Neuronal stem cell (in vitro differentiated cells): ENCODE measurements around the gene TLE7.

Experiments
- DNase-seq: peaks from one replicate; pipeline ENCODE4 v3.0.0-alpha.2; 2013; ENCODE audit warnings: low spot score
- H2AFZ ChIP-seq: one replicate; pipeline ENCODE4 v1.6.1; 2013; ENCODE audit warnings: mild to moderate bottlenecking, low read length, inconsistent platforms
- H2AK5ac ChIP-seq: 2 replicates; pipeline ENCODE4 v1.6.1; 2013; ENCODE audit warnings: low read depth, mild to moderate bottlenecking, inconsistent platforms, low read length, moderate library complexity, mixed read lengths
- H2BK120ac ChIP-seq: 2 replicates; pipeline ENCODE4 v1.6.1; 2013; ENCODE audit warnings: low read depth, mild to moderate bottlenecking, inconsistent platforms, low read length, moderate library complexity, mixed read lengths
- H2BK12ac ChIP-seq: one replicate; pipeline ENCODE4 v1.6.1; 2013; ENCODE audit warnings: low read length, inconsistent platforms
- H2BK15ac ChIP-seq: 2 replicates; pipeline ENCODE4 v1.6.1; 2013; ENCODE audit warnings: mild to moderate bottlenecking, low read length, inconsistent platforms, mixed read lengths
- H2BK5ac ChIP-seq: one replicate; pipeline ENCODE4 v1.6.1; 2013; ENCODE audit warnings: inconsistent platforms, mild to moderate bottlenecking, low read length, moderate library complexity
- H3K14ac ChIP-seq: one replicate; pipeline ENCODE4 v1.6.1; 2013; ENCODE audit warnings: low read length, inconsistent platforms
- H3K18ac ChIP-seq: 2 replicates; pipeline ENCODE4 v1.6.1; 2013; ENCODE audit warnings: low read length, inconsistent platforms
- H3K23ac ChIP-seq: 2 replicates; pipeline ENCODE4 v1.6.1; 2013; ENCODE audit warnings: low read depth, mild to moderate bottlenecking, mixed read lengths, low read length, inconsistent platforms; ENCODE audit not compliant: poor library complexity
- H3K27ac ChIP-seq: replicated peaks from 3 replicates; pipeline ENCODE4 v1.5.1; 2013; ENCODE audit warnings: low read length, inconsistent platforms
- H3K27me3 ChIP-seq, 3 experiments: 2 replicates each; pipeline ENCODE4 v1.6.1; 2013; ENCODE audit warnings: low read length in 3 of 3, mild to moderate bottlenecking in 2 of 3, inconsistent platforms in 1 of 3, low read depth in 1 of 3, mixed read lengths in 1 of 3, moderate library complexity in 1 of 3; ENCODE audit not compliant: control insufficient read depth in 3 of 3, insufficient read depth in 3 of 3
- H3K36me3 ChIP-seq, 2 donors: replicated peaks in 1 of 2; 2 replicates each; pipeline ENCODE4 v1.6.1; 2013; ENCODE audit warnings: low read length in 2 of 2; ENCODE audit not compliant: control insufficient read depth in 2 of 2, insufficient read depth in 2 of 2
- H3K4ac ChIP-seq: 2 replicates; pipeline ENCODE4 v1.6.1; 2013; ENCODE audit warnings: inconsistent platforms, mild to moderate bottlenecking, low read length, moderate library complexity
- H3K4me1 ChIP-seq, 2 donors: 1 replicate in 1 of 2; 2 replicates in 1 of 2; pipeline ENCODE4 v1.6.1; 2013; ENCODE audit warnings: low read length in 2 of 2, low read depth in 1 of 2; ENCODE audit not compliant: control insufficient read depth in 2 of 2, insufficient read depth in 1 of 2
- H3K4me2 ChIP-seq: one replicate; pipeline ENCODE4 v1.6.1; 2013; ENCODE audit warnings: mild to moderate bottlenecking, low read length, inconsistent platforms; ENCODE audit not compliant: insufficient read depth, poor library complexity, severe bottlenecking
- H3K4me3 ChIP-seq, 2 donors: 2 replicates each; pipeline ENCODE4 v1.5.1; 2013; ENCODE audit warnings: low read length in 2 of 2, mild to moderate bottlenecking in 2 of 2, inconsistent platforms in 1 of 2, moderate library complexity in 1 of 2
- H3K79me1 ChIP-seq: one replicate; pipeline ENCODE4 v1.6.1; 2013; ENCODE audit warnings: low read depth, mild to moderate bottlenecking, inconsistent platforms, low read length, moderate library complexity
- H3K9ac ChIP-seq: one replicate; pipeline ENCODE4 v1.6.1; 2013; ENCODE audit warnings: mild to moderate bottlenecking, low read depth, low read length, inconsistent platforms; ENCODE audit not compliant: poor library complexity
- H3K9me3 ChIP-seq, 2 donors: replicated peaks in 1 of 2; 2 replicates each; pipeline versions ENCODE3 to v1.6.1; 2013; ENCODE audit warnings: low read length in 2 of 2, mild to moderate bottlenecking in 2 of 2, inconsistent platforms in 1 of 2, low read depth in 1 of 2, mixed read lengths in 1 of 2, moderate library complexity in 1 of 2; ENCODE audit not compliant: control insufficient read depth in 2 of 2, insufficient read depth in 1 of 2
- H4K8ac ChIP-seq: one replicate; pipeline ENCODE4 v1.6.1; 2013; ENCODE audit warnings: low read depth, mild to moderate bottlenecking, inconsistent platforms, low read length, moderate library complexity
- H4K91ac ChIP-seq: one replicate; pipeline ENCODE4 v1.6.1; 2013; ENCODE audit warnings: low read length, low read depth, mild to moderate bottlenecking, inconsistent platforms; ENCODE audit not compliant: poor library complexity
- WGBS, 2 donors: extraction: QIAGEN DNeasy Blood & Tissue Kit; methylation state at CpG; one replicate each; pipeline ENCODE4 v1.1.7; 2013; ENCODE audit warnings: missing lambda C conversion rate in 2 of 2, mixed read lengths in 1 of 2; ENCODE audit not compliant: insufficient read length in 2 of 2, insufficient replicate concordance in 1 of 2; ENCODE audit errors: extremely low coverage in 2 of 2; 5-methylcytosine and 5-hydroxymethylcytosine counted together

The TLE7 gene

DNA sequence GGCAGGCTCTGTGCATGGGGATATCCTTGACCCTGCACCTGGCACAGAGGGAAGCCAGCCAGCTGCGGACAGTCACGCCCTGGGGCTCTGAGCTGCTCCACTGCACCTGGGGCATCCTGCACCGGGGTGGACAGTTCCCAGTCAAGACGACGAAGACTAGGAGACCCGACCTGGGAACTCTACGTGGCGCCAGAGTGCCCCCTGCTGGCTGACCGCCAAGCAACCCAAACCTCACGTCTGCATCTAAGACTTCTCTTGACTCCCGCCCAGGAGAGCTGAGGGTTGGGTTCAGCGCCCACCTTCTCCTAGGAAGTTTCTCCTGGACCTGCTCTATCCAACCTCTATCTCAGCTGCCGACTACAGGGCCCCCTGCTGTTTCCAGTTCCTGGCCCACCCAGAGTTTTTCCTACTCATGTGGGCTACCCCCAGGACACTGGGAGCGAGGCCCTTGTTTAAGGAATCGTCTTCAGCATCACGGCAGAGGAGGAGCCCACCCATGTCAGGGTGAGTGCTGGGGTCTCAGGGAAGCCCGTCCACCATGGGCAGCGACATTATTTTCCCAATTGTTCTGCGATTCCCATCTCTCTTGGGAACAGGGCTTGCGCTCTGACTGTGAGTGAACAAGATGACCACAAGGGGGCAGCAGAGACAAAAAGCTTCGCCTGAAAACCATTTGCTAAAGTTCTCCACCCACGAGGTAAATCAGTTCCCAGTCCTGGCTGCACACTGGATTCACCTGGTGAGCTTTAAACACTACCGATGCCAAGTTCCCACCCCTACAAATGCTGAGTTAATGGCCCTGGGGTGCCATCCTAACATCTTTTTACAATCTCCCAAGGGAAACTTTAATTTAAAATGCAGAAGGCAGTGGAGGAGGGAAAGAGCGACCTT is 29.3 kb downstream of the TLE7 start:
- peak; percentile 84 for DNase-seq
- Histone ChIP-seq H3K79me1 (no peaks in the 10 kb centered on the region), H3K27ac (no peak overlapping the region), H3K27me3 (peaks cover 0 to 20% (median 0%) of the 10 kb centered on the region in 3 experiments), H2AK5ac (no peak overlapping the region), H3K4me2 (peak overlapping the region; percentile 66), H3K4me1 (peaks cover 0 to 3% of the 10 kb centered on the region in 2 donors), H3K9me3 (no peaks in the 10 kb centered on the region), H2BK12ac (no peak overlapping the region), H4K8ac (no peak overlapping the region), H2BK15ac (no peak overlapping the region), H3K23ac (no peak overlapping the region), H3K9ac (peak overlapping the region; percentile 35), H4K91ac (no peak overlapping the region), H3K18ac (no peak overlapping the region), H3K36me3 (no peaks in the 10 kb centered on the region), H3K4me3 (peak overlapping the region; percentile 19 to 74), H2AFZ (peak overlapping the region; percentile 81), H3K4ac (no peak overlapping the region), H2BK5ac (no peak overlapping the region), H3K14ac (no peak overlapping the region), H2BK120ac (no peak overlapping the region)
- no CpG with 5 or more reads among the region's 24 CpGs for WGBS, 2 donors

DNA sequence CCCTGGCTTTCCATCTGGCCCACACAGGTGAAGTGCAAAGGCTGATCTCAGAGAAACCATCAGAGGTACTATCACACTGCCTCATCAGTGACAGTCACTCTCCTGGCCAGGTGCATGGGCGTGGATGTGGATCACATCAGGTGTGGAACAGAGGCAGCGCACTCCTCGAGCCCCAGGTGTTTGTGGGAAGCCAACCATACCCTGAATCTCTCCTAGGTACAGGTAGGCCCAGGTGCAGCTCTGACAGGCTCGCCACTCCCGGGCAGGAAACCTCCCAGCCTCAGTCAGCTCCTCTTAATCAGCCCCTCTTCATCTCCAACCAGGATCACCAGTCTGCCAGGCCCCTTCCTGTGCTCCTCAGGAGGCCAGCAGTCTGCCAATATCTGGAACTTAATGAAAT is 31.7 kb downstream of the TLE7 start:
- no peak overlapping the region for H4K8ac ChIP-seq
- no peak overlapping the region for H3K23ac ChIP-seq
- no peak overlapping the region for H2AK5ac ChIP-seq
- H3K27ac ChIP-seq, result no peak overlapping the region
- peaks cover 0 to 3% of the 10 kb centered on the region in 2 donors for H3K4me1 ChIP-seq
- H2BK12ac ChIP-seq, result no peak overlapping the region
- no peak overlapping the region for H2BK120ac ChIP-seq
- H2AFZ ChIP-seq, result no peak overlapping the region
- H3K4me2 ChIP-seq, result no peak overlapping the region
- no peaks in the 10 kb centered on the region for H3K9me3 ChIP-seq
- WGBS, 2 donors, result no CpG with 5 or more reads among the region's 5 CpGs
- no peak overlapping the region for H3K4ac ChIP-seq
- H3K27me3 ChIP-seq, result peaks cover 0 to 27% (median 0%) of the 10 kb centered on the region in 3 experiments
- no peak overlapping the region for H2BK15ac ChIP-seq
- no peak overlapping the region for H2BK5ac ChIP-seq
- H3K79me1 ChIP-seq, result no peaks in the 10 kb centered on the region
- no peak overlapping the region for H3K9ac ChIP-seq
- no peak overlapping the region for H3K4me3 ChIP-seq
- no peak overlapping the region for H3K14ac ChIP-seq
- no peak for DNase-seq
- H3K18ac ChIP-seq, result peak overlapping the region; percentile 41
- H4K91ac ChIP-seq, result no peak overlapping the region
- no peaks in the 10 kb centered on the region for H3K36me3 ChIP-seq

DNA sequence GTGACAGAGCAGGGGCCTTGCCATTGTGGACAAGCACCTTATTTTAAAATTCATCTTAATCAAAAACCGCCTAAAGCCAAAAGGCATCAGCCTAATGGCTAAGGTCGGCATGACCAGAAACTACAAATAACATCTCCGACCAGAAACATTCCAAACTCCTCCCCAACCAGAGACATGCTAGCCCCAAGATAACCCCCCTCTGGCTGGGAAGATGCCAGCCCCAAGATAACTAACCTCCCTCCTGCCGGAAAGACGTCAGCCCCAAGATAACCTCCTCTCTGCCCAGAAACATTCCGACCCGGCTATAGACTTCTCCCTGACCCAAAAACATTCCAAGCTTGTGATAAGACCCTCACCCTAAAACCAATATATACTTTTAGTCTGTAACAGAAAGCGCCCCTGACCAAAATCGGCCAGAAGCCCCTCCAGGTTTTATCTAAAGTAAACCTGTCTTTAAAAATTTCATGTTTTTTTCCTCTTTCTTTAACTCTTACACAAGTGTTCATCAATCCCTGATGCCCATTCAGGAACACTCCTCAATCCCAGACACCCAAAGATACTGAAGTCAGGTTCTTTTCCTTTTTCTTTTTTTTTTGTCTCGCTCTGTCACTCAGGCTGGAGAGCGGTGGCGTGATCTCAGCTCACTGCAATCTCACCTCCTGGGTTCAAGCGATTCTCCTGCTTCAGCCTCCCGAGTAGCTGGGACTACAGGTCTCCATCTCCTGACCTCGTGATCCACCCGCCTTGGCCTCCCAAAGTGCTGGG is 32.7 kb downstream of the TLE7 start:
- H2AFZ ChIP-seq, result no peak overlapping the region
- no peak overlapping the region for H2BK12ac ChIP-seq
- no peak overlapping the region for H3K4me3 ChIP-seq
- DNase-seq, result no peak
- H3K4me2 ChIP-seq, result no peak overlapping the region
- H3K36me3 ChIP-seq, result no peaks in the 10 kb centered on the region
- H3K4ac ChIP-seq, result no peak overlapping the region
- H3K14ac ChIP-seq, result no peak overlapping the region
- H2BK15ac ChIP-seq, result no peak overlapping the region
- H3K27ac ChIP-seq, result no peak overlapping the region
- H4K91ac ChIP-seq, result no peak overlapping the region
- H2BK120ac ChIP-seq, result no peak overlapping the region
- peaks cover 0 to 27% (median 0%) of the 10 kb centered on the region in 3 experiments for H3K27me3 ChIP-seq
- no peak overlapping the region for H3K9ac ChIP-seq
- peaks cover 4 to 9% of the 10 kb centered on the region in 2 donors for H3K9me3 ChIP-seq
- no peak overlapping the region for H4K8ac ChIP-seq
- H3K4me1 ChIP-seq, result peaks cover 0 to 3% of the 10 kb centered on the region in 2 donors
- no peaks in the 10 kb centered on the region for H3K79me1 ChIP-seq
- H2AK5ac ChIP-seq, result no peak overlapping the region
- H3K18ac ChIP-seq, result no peak overlapping the region
- WGBS, 2 donors, result no CpG with 5 or more reads among the region's 16 CpGs
- no peak overlapping the region for H2BK5ac ChIP-seq
- H3K23ac ChIP-seq, result no peak overlapping the region

GRCh38 chr16:71408536-71408935 is 33.3 kb downstream of the TLE7 start:
- no peak overlapping the region for H4K8ac ChIP-seq
- no peak for DNase-seq
- no peaks in the 10 kb centered on the region for H3K36me3 ChIP-seq
- no peak overlapping the region for H3K9ac ChIP-seq
- WGBS, 2 donors, result no CpG with 5 or more reads among the region's 3 CpGs
- no peak overlapping the region for H3K4ac ChIP-seq
- H2AK5ac ChIP-seq, result no peak overlapping the region
- no peaks in the 10 kb centered on the region for H3K79me1 ChIP-seq
- peaks cover 0 to 3% of the 10 kb centered on the region in 2 donors for H3K4me1 ChIP-seq
- H3K27ac ChIP-seq, result no peak overlapping the region
- no peak overlapping the region for H2AFZ ChIP-seq
- H3K4me2 ChIP-seq, result no peak overlapping the region
- no peak overlapping the region for H4K91ac ChIP-seq
- H2BK12ac ChIP-seq, result no peak overlapping the region
- peaks cover 0 to 27% (median 0%) of the 10 kb centered on the region in 3 experiments for H3K27me3 ChIP-seq
- no peak overlapping the region for H3K23ac ChIP-seq
- no peak overlapping the region for H3K4me3 ChIP-seq
- no peak overlapping the region for H3K14ac ChIP-seq
- H3K9me3 ChIP-seq, result peaks cover 4 to 13% of the 10 kb centered on the region in 2 donors
- H2BK120ac ChIP-seq, result no peak overlapping the region
- no peak overlapping the region for H3K18ac ChIP-seq
- no peak overlapping the region for H2BK15ac ChIP-seq
- no peak overlapping the region for H2BK5ac ChIP-seq
